HT1080 (cell line): ENCODE measurements around the gene C4BPB. TPM values are rescaled to one million over a fixed set of nuclear protein-coding genes. Genes with fewer than 3 reads are reported as not detected.

Source experiments
- DNase-seq: peaks from one replicate; pipeline ENCODE4 v3.0.0-alpha.2; 2015; ENCODE audit warnings: low read depth
- total RNA-seq: library from RNA; depleted of rRNA; stranded (reverse); fragments of >200 nt; shearing (Covaris generic); gene quantifications from 2 replicates; pipeline ENCODE4 v1.2.3, GENCODE V29; 2014; rRNA removed

C4BPB gene
- total RNA-seq, 1 experiment from 2014 or later = not detected

- no peak for DNase-seq
Measured at GRCh38 chr1:207131163-207131562, 42.5 kb downstream of the C4BPB start.

- no peak for DNase-seq
Measured at GRCh38 chr1:207134581-207134980, 45.9 kb downstream of the C4BPB start.

GRCh38 chr1:207139616-207140015, 51.0 kb downstream of the C4BPB start:
- DNase-seq = no peak

GRCh38 chr1:207140536-207140935, 51.9 kb downstream of the C4BPB start:
- peak; percentile 15 for DNase-seq

- no peak for DNase-seq
Measured at GRCh38 chr1:207145401-207146058, 56.9 kb downstream of the C4BPB start.

Other genes starting within 250 kb of the C4BPB start
- gene IL20, start 223.2 kb upstream of the C4BPB start, total RNA-seq = not detected in 2 replicates
- 17.2 and 19.8 TPM in 2 replicates for gene IL24, start 191.4 kb upstream of the C4BPB start, total RNA-seq
- not detected in 2 replicates for gene FCMR, start 166.9 kb upstream of the C4BPB start, total RNA-seq
- 0.13 TPM in 1 of 2 replicates, not detected in the other for gene PIGR, start 142.4 kb upstream of the C4BPB start, total RNA-seq
- not detected in 2 replicates for gene FCAMR, start 118.4 kb upstream of the C4BPB start, total RNA-seq
- 0.20 and 0.59 TPM in 2 replicates for gene C1orf116, start 56.1 kb upstream of the C4BPB start, total RNA-seq
- 9.6 and 9.8 TPM in 2 replicates for gene YOD1, start 37.7 kb upstream of the C4BPB start, total RNA-seq
- 0.07 and 0.11 TPM in 2 replicates for gene PFKFB2, start 35.6 kb upstream of the C4BPB start, total RNA-seq
- not detected in 2 replicates for gene C4BPA, start 15.4 kb downstream of the C4BPB start, total RNA-seq
- 37.5 and 41.5 TPM in 2 replicates for gene CD55, start 232.8 kb downstream of the C4BPB start, total RNA-seq